IMR-90 (cell line): ENCODE data around the gene TADA2A. TPM values are rescaled to one million over a fixed set of nuclear protein-coding genes. Genes with fewer than 3 reads are reported as not detected.

ENCODE experiments used
- ATAC-seq: fragments of 200-7000 bp; cut with Tn5 transposase; 2 replicates; pipeline ENCODE4 v1.9.1; 2020; ENCODE audit warnings: low read depth, mild to moderate bottlenecking, moderate library complexity
- BruUV-seq: library from RNA; stranded (reverse); fragments of 400-500 nt; replicated peaks from 2 replicates; lab custom pipeline; 2021; lab: Mats Ljungman, UMichigan
- CTCF ChIA-PET: fragments of 300-600 bp; formaldehyde crosslinking; extraction: SDS; loops from one replicate; lab custom pipeline; 2021; ENCODE audit warnings: antibody characterized with exemption; lab: Yijun Ruan, JAX
- POLR2A ChIA-PET: fragments of 300-600 bp; sonication (Branson Sonifier 250); formaldehyde crosslinking; loops from one replicate; lab custom pipeline; 2022; ENCODE audit warnings: antibody characterized with exemption; ENCODE audit not compliant: unreplicated experiment; lab: Charles Lee
- DNase-seq: peaks from one replicate; pipeline ENCODE4 v3.0.0; 2013
- H2AFZ ChIP-seq: replicated peaks from 2 replicates; pipeline ENCODE3; 2013; ENCODE audit warnings: low read length, mild to moderate bottlenecking; ENCODE audit not compliant: poor library complexity
- H2AK5ac ChIP-seq: 2 replicates; pipeline ENCODE4 v1.6.1; 2013; ENCODE audit warnings: low read depth, low read length, inconsistent platforms
- H2AK9ac ChIP-seq: replicated peaks from 2 replicates; pipeline ENCODE3; 2013; ENCODE audit warnings: mild to moderate bottlenecking, low read depth, low read length, moderate library complexity; ENCODE audit not compliant: poor library complexity
- H2BK120ac ChIP-seq: 2 replicates; pipeline ENCODE4 v1.6.1; 2013; ENCODE audit warnings: low read depth, low read length, inconsistent platforms
- H2BK15ac ChIP-seq: 3 replicates; pipeline ENCODE4 v1.6.1; 2013; ENCODE audit warnings: low read depth, low read length, inconsistent platforms
- H2BK20ac ChIP-seq: 2 replicates; pipeline ENCODE4 v1.6.1; 2013; ENCODE audit warnings: low read depth, mild to moderate bottlenecking, inconsistent platforms, low read length, moderate library complexity
- H2BK5ac ChIP-seq: 2 replicates; pipeline ENCODE4 v1.6.1; 2013; ENCODE audit warnings: mild to moderate bottlenecking, low read depth, low read length, inconsistent platforms; ENCODE audit not compliant: poor library complexity, severe bottlenecking
- H3K14ac ChIP-seq: replicated peaks from 2 replicates; pipeline ENCODE4 v1.6.1; 2013; ENCODE audit warnings: low read depth, low read length, inconsistent platforms
- H3K18ac ChIP-seq: 2 replicates; pipeline ENCODE4 v1.6.1; 2013; ENCODE audit warnings: low read depth, low read length, control low read depth
- H3K23ac ChIP-seq: 2 replicates; pipeline ENCODE4 v1.6.1; 2013; ENCODE audit warnings: low read depth, low read length, inconsistent platforms
- H3K27ac ChIP-seq: 2 replicates; pipeline ENCODE4 v1.5.1; 2013; ENCODE audit warnings: mild to moderate bottlenecking, control low read depth, low read length; ENCODE audit not compliant: insufficient read depth
- H3K27me3 ChIP-seq: 2 replicates; pipeline ENCODE4 v1.6.1; 2013; ENCODE audit warnings: low read length; ENCODE audit not compliant: control insufficient read depth, insufficient read depth
- H3K36me3 ChIP-seq: 2 replicates; pipeline ENCODE4 v1.6.1; 2013; ENCODE audit warnings: low read length, mixed read lengths; ENCODE audit not compliant: control insufficient read depth, insufficient read depth
- H3K4ac ChIP-seq: 2 replicates; pipeline ENCODE4 v1.6.1; 2013; ENCODE audit warnings: low read depth, low read length, inconsistent platforms
- H3K4me1 ChIP-seq: 2 replicates; pipeline ENCODE4 v1.6.1; 2013; ENCODE audit warnings: low read length, mixed read lengths; ENCODE audit not compliant: control insufficient read depth, insufficient read depth
- H3K4me2 ChIP-seq: 2 replicates; pipeline ENCODE4 v1.6.1; 2013; ENCODE audit warnings: low read depth, mild to moderate bottlenecking, control low read depth, low read length, moderate library complexity
- H3K4me3 ChIP-seq: 2 replicates; pipeline ENCODE4 v1.5.1; 2013; ENCODE audit warnings: low read depth, mild to moderate bottlenecking, control low read depth, low read length, moderate library complexity; ENCODE audit not compliant: insufficient read depth
- H3K56ac ChIP-seq: 2 replicates; pipeline ENCODE4 v1.6.1; 2013; ENCODE audit warnings: low read length, inconsistent platforms; ENCODE audit not compliant: insufficient read depth; ENCODE audit errors: extremely low read depth
- H3K79me1 ChIP-seq, 2 experiments: 2 replicates each; pipeline ENCODE4 v1.6.1; 2013; ENCODE audit warnings: low read length in 2 of 2, inconsistent platforms in 1 of 2, low read depth in 1 of 2
- H3K9ac ChIP-seq: 2 replicates; pipeline ENCODE4 v1.6.1; 2013; ENCODE audit warnings: low read depth, low read length, control low read depth
- H3K9me1 ChIP-seq: 2 replicates; pipeline ENCODE4 v1.6.1; 2013; ENCODE audit warnings: low read length, inconsistent platforms; ENCODE audit not compliant: insufficient read depth
- H3K9me3 ChIP-seq: 2 replicates; pipeline ENCODE4 v1.6.1; 2013; ENCODE audit warnings: low read length; ENCODE audit not compliant: control insufficient read depth, insufficient read depth
- H4K20me1 ChIP-seq: 2 replicates; pipeline ENCODE4 v1.6.1; 2013; ENCODE audit warnings: low read length, inconsistent platforms; ENCODE audit not compliant: insufficient read depth
- H4K5ac ChIP-seq: 2 replicates; pipeline ENCODE4 v1.6.1; 2013; ENCODE audit warnings: mild to moderate bottlenecking, low read depth, low read length, control low read depth
- H4K8ac ChIP-seq, 2 experiments: 2 replicates each; pipeline ENCODE4 v1.6.1; 2013; ENCODE audit warnings: low read depth in 2 of 2, low read length in 2 of 2, control low read depth in 1 of 2, inconsistent platforms in 1 of 2
- H4K91ac ChIP-seq: 2 replicates; pipeline ENCODE4 v1.6.1; 2013; ENCODE audit warnings: low read depth, low read length, inconsistent platforms; ENCODE audit not compliant: insufficient read depth
- BHLHE40 ChIP-seq: fragments of 150-350 bp; IDR thresholded peaks from 2 replicates; pipeline ENCODE4 v1.6.1; 2016; ENCODE audit warnings: mild to moderate bottlenecking, low read depth, low read length
- CEBPB ChIP-seq: IDR thresholded peaks from 2 replicates; pipeline ENCODE4 v1.6.1; 2012; ENCODE audit warnings: low read depth, low read length, improper control_type of control experiment
- NFE2L2 ChIP-seq: fragments of 150-350 bp; IDR thresholded peaks from 2 replicates; pipeline ENCODE4 v1.6.1; 2016; ENCODE audit warnings: low read depth, mild to moderate bottlenecking, low read length
- WGBS, 2 experiments: methylation state at CpG; one replicate each; pipeline versions ENCODE4 v1.1.5 to v1.1.7; 2013; ENCODE audit warnings: missing lambda C conversion rate in 2 of 2; ENCODE audit not compliant: insufficient read length in 1 of 2; ENCODE audit errors: extremely low coverage in 2 of 2; 5-methylcytosine and 5-hydroxymethylcytosine counted together
- dilution Hi-C: fragments of 300-500 bp; cut with HindIII; formaldehyde crosslinking; loops from one replicate; pipeline ENCODE4 v1.14.3; 2018; ENCODE audit warnings: low sequenced_read_pairs; ENCODE audit not compliant: unreplicated experiment
- in situ Hi-C: fragments of 300-500 bp; cut with MboI; formaldehyde crosslinking; loops from 3 replicates; pipeline ENCODE4 v1.14.3; 2019; ENCODE audit warnings: low sequenced_read_pairs, inconsistent platforms, mixed read lengths
- intact Hi-C: fragments of 100-400 bp; cut with micrococcal nuclease; formaldehyde crosslinking; loops from 2 replicates; pipeline ENCODE4 v1.10.0; 2022
- polyA plus RNA-seq, 3 experiments: library from polyadenylated mRNA; depleted of rRNA; stranded (reverse); fragments of >200 nt; gene quantifications; 2 replicates each; pipeline ENCODE4 v1.2.3, GENCODE V29; 2012; ENCODE audit warnings: low replicate concordance in 1 of 3
- total RNA-seq: library from RNA; depleted of rRNA; stranded (reverse); fragments of >200 nt; gene quantifications from 2 replicates; pipeline ENCODE4 v1.2.3, GENCODE V29; 2012

TADA2A gene
- total and polyA plus RNA-seq, 2 of the 4 experiments (the other 2 are of a cell fraction) = 13.1 to 19.7 TPM

- Histone ChIP-seq H3K9me3 (no peaks in the 10 kb centered on the region), H2AK5ac (no peak overlapping the region), H3K4me1 (peaks cover 1% of the 10 kb centered on the region; the same call in 1 of the 2 replicates), H4K5ac (no peak overlapping the region), H3K79me1 (peaks cover 0 to 7% of the 10 kb centered on the region in 2 experiments; a peak in 2 of 4 replicates), H2AFZ (peak overlapping the region; percentile 26), H4K20me1 (no peaks in the 10 kb centered on the region), H2BK15ac (no peak overlapping the region), H2BK20ac (no peak overlapping the region), H3K27me3 (no peaks in the 10 kb centered on the region), H2AK9ac (no peak overlapping the region), H3K27ac (no peak overlapping the region), H3K4me2 (no peak overlapping the region), H3K14ac (no peak overlapping the region), H3K23ac (no peak overlapping the region), H3K36me3 (no peaks in the 10 kb centered on the region), H4K8ac (no peak overlapping the region), H3K9ac (no peak overlapping the region), H3K4me3 (no peak overlapping the region), H3K4ac (no peak overlapping the region), H2BK120ac (no peak overlapping the region), H3K9me1 (no peaks in the 10 kb centered on the region), H4K91ac (no peak overlapping the region), H3K18ac (no peak overlapping the region), H3K56ac (no peak overlapping the region), H2BK5ac (no peak overlapping the region)
- DNase-seq = peak; percentile 38
- BruUV-seq = no TSS peak
- WGBS, 2 experiments = no CpG with 5 or more reads among the region's 3 CpGs
- no peak for TF ChIP-seq NFE2L2
- peak; percentile 26; the same call in 1 of the 2 replicates for TF ChIP-seq BHLHE40
- TF ChIP-seq CEBPB = peak; percentile 87
- no peak for ATAC-seq
- POLR2A ChIA-PET = no interaction called here
- CTCF ChIA-PET = no interaction called here
- in situ Hi-C loops (no loop called here), intact Hi-C loops (no loop called here), dilution Hi-C loops (no loop called here)
These were observed 38.1 kb upstream of the TADA2A start for GRCh38 chr17:37368577-37368976.
